A673 (cell line): Measurements from ENCODE around the gene MAN2A2. TPM values are rescaled to one million over a fixed set of nuclear protein-coding genes. Genes with fewer than 3 reads are reported as not detected.

ENCODE experiments used
- BruUV-seq: library from RNA; stranded (reverse); fragments of 400-500 nt; replicated peaks from 2 replicates; lab custom pipeline; 2021; lab: Mats Ljungman, UMichigan
- CTCF ChIA-PET: fragments of 300-600 bp; sonication (Branson Sonifier 250); formaldehyde crosslinking; loops from one replicate; lab custom pipeline; 2022; ENCODE audit warnings: antibody characterized with exemption; lab: Charles Lee
- POLR2A ChIA-PET: fragments of 300-600 bp; sonication (Branson Sonifier 250); formaldehyde crosslinking; loops from one replicate; lab custom pipeline; 2022; ENCODE audit warnings: antibody characterized with exemption; ENCODE audit not compliant: low non-redundant PET; lab: Charles Lee
- DNase-seq: peaks from one replicate; pipeline ENCODE4 v3.0.0-alpha.2; 2015; ENCODE audit warnings: low spot score
- H3K27ac ChIP-seq: fragments of 200-600 bp; sonication (generic); 2 replicates; pipeline ENCODE4 v1.5.1; 2016; ENCODE audit warnings: mixed run types, low read depth, mild to moderate bottlenecking, mixed read lengths, antibody characterized with exemption, low read length; ENCODE audit not compliant: poor library complexity, severe bottlenecking
- H3K27me3 ChIP-seq: fragments of 200-600 bp; sonication (generic); replicated peaks from 2 replicates; pipeline ENCODE4 v1.6.1; 2017; ENCODE audit warnings: mixed run types, low read depth, mild to moderate bottlenecking, mixed read lengths, antibody characterized with exemption, low read length; ENCODE audit not compliant: insufficient read depth, poor library complexity
- H3K36me3 ChIP-seq: fragments of 200-600 bp; sonication (generic); 2 replicates; pipeline ENCODE4 v1.6.1; 2016; ENCODE audit warnings: mixed run types, mild to moderate bottlenecking, mixed read lengths, antibody characterized with exemption, low read length; ENCODE audit not compliant: insufficient read depth, poor library complexity, severe bottlenecking
- H3K4me1 ChIP-seq: fragments of 200-600 bp; sonication (generic); 2 replicates; pipeline ENCODE4 v1.6.1; 2017; ENCODE audit warnings: mixed run types, mild to moderate bottlenecking, mixed read lengths, antibody characterized with exemption, low read length; ENCODE audit not compliant: insufficient read depth, poor library complexity, severe bottlenecking
- H3K4me3 ChIP-seq: fragments of 200-600 bp; sonication (generic); 2 replicates; pipeline ENCODE4 v1.5.1; 2016; ENCODE audit warnings: low read depth, mixed run types, mild to moderate bottlenecking, mixed read lengths, low read length; ENCODE audit not compliant: poor library complexity, severe bottlenecking
- H3K9me3 ChIP-seq: fragments of 200-600 bp; sonication (generic); 2 replicates; pipeline ENCODE4 v1.6.1; 2016; ENCODE audit warnings: mixed run types, low read depth, mild to moderate bottlenecking, mixed read lengths, antibody characterized with exemption, low read length; ENCODE audit not compliant: poor library complexity, severe bottlenecking
- EZH2 ChIP-seq: fragments of 200-600 bp; sonication (generic); IDR thresholded peaks from 2 replicates; pipeline ENCODE4 v1.6.1; 2017; ENCODE audit warnings: borderline replicate concordance, low read depth, mild to moderate bottlenecking, mixed read lengths, antibody characterized with exemption, low read length; ENCODE audit not compliant: poor library complexity, severe bottlenecking
- intact Hi-C: fragments of 100-400 bp; cut with micrococcal nuclease; formaldehyde crosslinking; loops from one replicate; pipeline ENCODE4 v1.10.0; 2022; ENCODE audit not compliant: unreplicated experiment
- total RNA-seq: library from RNA; stranded (reverse); gene quantifications from 2 replicates; pipeline ENCODE4 v1.2.3, GENCODE V29; 2021
- TF ChIP-seq, protein P1 (sequence below): fragments of 300-800, 200-600 bp; sonication (generic); conservative IDR thresholded peaks from 2 replicates; pipeline ENCODE4 v1.5.1; 2017; ENCODE audit warnings: low read depth, mild to moderate bottlenecking, antibody characterized with exemption, low read length, moderate library complexity, mixed read lengths

The MAN2A2 gene
- total RNA-seq, 1 experiment from 2014 or later, result 75.7 TPM

DNA sequence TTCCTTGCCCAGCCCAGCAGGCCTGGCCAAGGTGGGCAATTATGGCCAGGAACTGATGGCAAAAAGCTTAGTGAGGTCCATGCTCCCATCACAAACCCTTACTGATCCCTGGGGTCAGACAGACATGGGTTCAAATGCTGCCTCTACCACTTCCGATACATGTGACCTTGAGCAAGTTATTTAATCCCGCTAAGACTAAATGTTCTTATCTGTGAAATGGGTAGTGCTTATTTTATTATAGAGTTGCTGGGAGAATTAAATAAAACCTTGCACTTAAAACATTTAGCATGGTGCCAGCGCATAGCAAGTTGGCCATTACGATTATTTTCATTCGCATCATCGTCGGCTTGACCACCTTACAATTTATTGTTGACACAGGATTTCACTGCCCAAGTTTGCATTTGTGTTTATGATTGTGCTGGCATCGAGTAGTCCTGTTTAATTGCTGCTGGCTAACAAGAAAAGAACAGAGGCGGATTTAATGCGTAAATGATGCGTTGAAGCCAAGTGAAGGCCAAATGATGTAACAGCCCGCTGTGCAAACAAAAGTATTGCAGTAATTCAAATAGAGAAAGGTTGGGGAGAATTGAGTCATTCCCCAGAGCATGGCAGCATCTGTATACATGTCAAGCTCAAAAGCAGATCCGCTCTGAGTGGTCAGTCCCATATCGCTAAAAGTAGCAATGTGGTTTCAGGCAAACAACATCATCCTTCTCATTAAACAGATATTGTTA lies 42.0 kb upstream of the MAN2A2 start:
- H3K9me3 ChIP-seq, result no peaks in the 10 kb centered on the region
- no peaks in the 10 kb centered on the region for H3K4me1 ChIP-seq
- POLR2A ChIA-PET, result no interaction called here
- intact Hi-C loops, result no loop called here
- DNase-seq, result no peak
- H3K36me3 ChIP-seq, result no peaks in the 10 kb centered on the region
- no peak overlapping the region for H3K27ac ChIP-seq
- BruUV-seq, result no TSS peak
- no peak overlapping the region for H3K4me3 ChIP-seq
- H3K27me3 ChIP-seq, result no peaks in the 10 kb centered on the region
- CTCF ChIA-PET, result no interaction called here
- TF ChIP-seq, protein P1, sequence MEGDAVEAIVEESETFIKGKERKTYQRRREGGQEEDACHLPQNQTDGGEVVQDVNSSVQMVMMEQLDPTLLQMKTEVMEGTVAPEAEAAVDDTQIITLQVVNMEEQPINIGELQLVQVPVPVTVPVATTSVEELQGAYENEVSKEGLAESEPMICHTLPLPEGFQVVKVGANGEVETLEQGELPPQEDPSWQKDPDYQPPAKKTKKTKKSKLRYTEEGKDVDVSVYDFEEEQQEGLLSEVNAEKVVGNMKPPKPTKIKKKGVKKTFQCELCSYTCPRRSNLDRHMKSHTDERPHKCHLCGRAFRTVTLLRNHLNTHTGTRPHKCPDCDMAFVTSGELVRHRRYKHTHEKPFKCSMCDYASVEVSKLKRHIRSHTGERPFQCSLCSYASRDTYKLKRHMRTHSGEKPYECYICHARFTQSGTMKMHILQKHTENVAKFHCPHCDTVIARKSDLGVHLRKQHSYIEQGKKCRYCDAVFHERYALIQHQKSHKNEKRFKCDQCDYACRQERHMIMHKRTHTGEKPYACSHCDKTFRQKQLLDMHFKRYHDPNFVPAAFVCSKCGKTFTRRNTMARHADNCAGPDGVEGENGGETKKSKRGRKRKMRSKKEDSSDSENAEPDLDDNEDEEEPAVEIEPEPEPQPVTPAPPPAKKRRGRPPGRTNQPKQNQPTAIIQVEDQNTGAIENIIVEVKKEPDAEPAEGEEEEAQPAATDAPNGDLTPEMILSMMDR, result no peak
- TF ChIP-seq EZH2, result no peak

DNA sequence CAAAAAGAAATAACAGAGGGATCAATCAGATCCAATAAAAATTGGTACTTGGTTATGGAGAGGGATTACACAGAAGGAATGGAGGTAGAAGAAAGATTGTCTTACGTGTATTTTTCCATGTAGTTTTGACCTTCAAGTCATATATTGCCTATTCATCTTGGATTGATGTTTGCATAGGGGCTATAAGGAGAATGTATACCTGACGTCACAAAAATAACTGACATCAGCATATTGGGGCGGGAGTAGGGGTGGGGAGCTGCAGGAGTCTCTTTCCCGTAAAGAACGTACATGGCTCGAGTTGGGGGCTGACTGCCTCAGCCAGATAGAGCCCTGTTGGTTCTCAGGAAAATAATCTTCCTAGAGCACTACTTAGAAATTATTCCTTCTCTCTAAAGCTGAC lies 40.6 kb upstream of the MAN2A2 start:
- H3K9me3 ChIP-seq, result no peaks in the 10 kb centered on the region
- CTCF ChIA-PET, result no interaction called here

DNA sequence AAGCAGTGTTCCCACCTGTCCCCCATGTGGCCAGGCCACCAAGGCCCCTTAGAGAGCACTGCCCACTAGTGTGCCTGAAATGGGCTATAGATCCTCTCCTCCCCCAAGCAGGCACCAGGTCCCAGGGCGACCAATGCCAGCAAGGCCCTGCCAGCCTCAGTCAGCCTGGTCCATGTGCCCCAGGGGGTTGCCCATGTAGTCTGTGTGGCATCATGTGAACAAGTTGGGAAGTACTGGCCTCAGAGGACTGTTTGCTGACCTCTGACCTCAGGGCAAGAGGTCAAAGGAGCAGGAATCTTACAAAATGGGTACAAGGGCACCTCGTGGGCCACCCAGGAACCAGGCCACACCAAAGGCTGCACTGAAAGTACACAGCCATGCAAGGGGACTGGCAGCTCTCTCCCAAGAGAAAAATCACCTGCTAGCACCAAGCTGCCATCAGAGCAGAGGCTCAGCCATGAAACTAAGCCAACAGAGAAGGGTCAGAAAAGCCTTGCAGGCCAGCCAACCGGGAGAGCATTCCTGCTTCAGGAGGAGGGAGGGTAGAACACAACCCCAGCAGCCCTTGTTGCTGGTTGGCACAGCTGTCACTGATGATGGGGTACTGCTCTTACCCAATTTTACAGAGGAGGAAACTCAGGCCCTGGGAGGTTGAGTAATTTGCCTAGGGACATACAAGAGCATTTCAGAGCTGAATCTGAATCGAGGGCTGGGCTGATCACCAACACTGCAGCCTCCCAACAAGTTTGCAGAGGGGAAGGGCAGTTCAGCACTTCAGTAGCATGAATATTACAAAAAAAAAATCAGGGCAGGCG lies 39.9 kb upstream of the MAN2A2 start:
- intact Hi-C loops, result no loop called here
- H3K9me3 ChIP-seq, result no peaks in the 10 kb centered on the region
- no peaks in the 10 kb centered on the region for H3K36me3 ChIP-seq
- H3K4me1 ChIP-seq, result peaks cover 2% of the 10 kb centered on the region
- no peak overlapping the region for H3K27ac ChIP-seq
- ChIA-PET POLR2A (no interaction called here), CTCF (no interaction called here)
- H3K27me3 ChIP-seq, result no peaks in the 10 kb centered on the region
- H3K4me3 ChIP-seq, result no peak overlapping the region
- no TSS peak for BruUV-seq
- DNase-seq, result no peak
- TF ChIP-seq, protein P1, result no peak
- no peak for TF ChIP-seq EZH2

More for the DNA sequence above, 40.6 kb upstream of the MAN2A2 start:
- H3K27ac ChIP-seq, result no peak overlapping the region
- intact Hi-C loops, result no loop called here
- DNase-seq, result no peak
- no peaks in the 10 kb centered on the region for H3K27me3 ChIP-seq
- no peaks in the 10 kb centered on the region for H3K36me3 ChIP-seq
- BruUV-seq, result no TSS peak
- no peak overlapping the region for H3K4me3 ChIP-seq
- H3K4me1 ChIP-seq, result no peaks in the 10 kb centered on the region
- POLR2A ChIA-PET, result no interaction called here
- TF ChIP-seq, protein P1, result no peak
- no peak for TF ChIP-seq EZH2
